ENCODE measurements around the gene FNBP1. TPM values are rescaled to one million over a fixed set of nuclear protein-coding genes. Genes with fewer than 3 reads are reported as not detected.
A peak's percentile ranks its signal among the peaks of the same experiment; 100 is the strongest.
"Not testable (repeated sequence)": the region's sequence is repeated elsewhere in the genome, so short reads cannot be mapped to it uniquely, and the experiment has no call there.

Gene FNBP1
- total RNA-seq, 1 donor from 2014 or later = 21.9 TPM

- Histone ChIP-seq H3K4me1 (ENCODE audit: control insufficient read depth in 3 of 3, insufficient read depth in 3 of 3, low read length in 3 of 3) (peaks cover 0 to 4% (median 3%) of the 10 kb centered on the region in 3 donors), H3K4me3 (ENCODE audit: low read length in 3 of 3) (no peak overlapping the region), H3K27me3 (ENCODE audit: control insufficient read depth in 3 of 3, insufficient read depth in 3 of 3, low read length in 3 of 3) (no peaks in the 10 kb centered on the region), H3K27ac (ENCODE audit: low read depth, low read length) (peak overlapping the region; percentile 19), H3K36me3 (ENCODE audit: control insufficient read depth in 3 of 3, insufficient read depth in 3 of 3, low read length in 3 of 3) (peaks cover 0 to 4% (median 2%) of the 10 kb centered on the region in 3 donors), H3K9ac (ENCODE audit: low read depth in 1 of 3, low read length in 3 of 3) (no peak overlapping the region), H3K9me3 (ENCODE audit: control insufficient read depth in 3 of 3, low read length in 3 of 3) (no peaks in the 10 kb centered on the region)
Measured at GRCh38 chr9:129996161-129996830, 46.7 kb downstream of the FNBP1 start.

GRCh38 chr9:129995409-129996160, 47.4 kb downstream of the FNBP1 start:
- Histone ChIP-seq H3K27me3 (ENCODE audit: control insufficient read depth in 3 of 3, insufficient read depth in 3 of 3, low read length in 3 of 3) (no peaks in the 10 kb centered on the region), H3K4me3 (ENCODE audit: low read length in 3 of 3) (no peak overlapping the region), H3K9ac (ENCODE audit: low read depth in 1 of 3, low read length in 3 of 3) (peak overlapping the region in 1 of 3 donors; percentile 17), H3K27ac (ENCODE audit: low read depth, low read length) (peak overlapping the region; percentile 19), H3K4me1 (ENCODE audit: control insufficient read depth in 3 of 3, insufficient read depth in 3 of 3, low read length in 3 of 3) (peaks cover 0 to 4% (median 3%) of the 10 kb centered on the region in 3 donors), H3K36me3 (ENCODE audit: control insufficient read depth in 3 of 3, insufficient read depth in 3 of 3, low read length in 3 of 3) (peaks cover 0 to 4% (median 2%) of the 10 kb centered on the region in 3 donors), H3K9me3 (ENCODE audit: control insufficient read depth in 3 of 3, low read length in 3 of 3) (no peaks in the 10 kb centered on the region)

- peaks cover 0 to 4% (median 3%) of the 10 kb centered on the region in 3 donors for H3K4me1 ChIP-seq (ENCODE audit: control insufficient read depth in 3 of 3, insufficient read depth in 3 of 3, low read length in 3 of 3)
- H3K36me3 ChIP-seq (ENCODE audit: control insufficient read depth in 3 of 3, insufficient read depth in 3 of 3, low read length in 3 of 3) = peaks cover 0 to 4% (median 2%) of the 10 kb centered on the region in 3 donors
- no peak overlapping the region for H3K27ac ChIP-seq (ENCODE audit: low read depth, low read length)
- no peak overlapping the region for H3K4me3 ChIP-seq (ENCODE audit: low read length in 3 of 3)
- H3K27me3 ChIP-seq (ENCODE audit: control insufficient read depth in 3 of 3, insufficient read depth in 3 of 3, low read length in 3 of 3) = no peaks in the 10 kb centered on the region
- no peak overlapping the region for H3K9ac ChIP-seq (ENCODE audit: low read depth in 1 of 3, low read length in 3 of 3)
- H3K9me3 ChIP-seq (ENCODE audit: control insufficient read depth in 3 of 3, low read length in 3 of 3) = no peaks in the 10 kb centered on the region
Measured at GRCh38 chr9:129994882-129995281, 48.1 kb downstream of the FNBP1 start.

DNA sequence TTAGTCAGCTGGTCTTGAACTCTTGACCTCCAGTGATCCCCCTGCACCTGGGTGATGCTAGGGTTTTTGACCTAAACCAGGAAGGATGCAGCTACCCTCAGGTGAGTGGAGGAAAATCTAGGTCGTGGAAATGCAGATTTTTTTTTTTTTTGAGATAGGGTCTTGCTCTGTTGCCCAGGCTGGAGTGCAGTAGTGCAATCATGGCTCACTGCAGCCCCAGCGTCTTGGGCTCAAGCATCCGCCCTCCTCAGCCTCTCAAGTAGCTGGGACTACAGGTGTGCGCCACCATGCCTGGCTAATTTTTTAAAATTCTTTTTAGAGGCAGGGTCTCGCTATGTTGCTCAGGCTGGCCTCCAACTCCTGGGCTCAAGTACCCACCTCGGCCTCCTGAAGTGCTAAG, 51.9 kb downstream of the FNBP1 start:
- H3K9me3 ChIP-seq (ENCODE audit: control insufficient read depth in 3 of 3, low read length in 3 of 3); H3K4me1 ChIP-seq (ENCODE audit: control insufficient read depth in 3 of 3, insufficient read depth in 3 of 3, low read length in 3 of 3); H3K27me3 ChIP-seq (ENCODE audit: control insufficient read depth in 3 of 3, insufficient read depth in 3 of 3, low read length in 3 of 3); H3K36me3 ChIP-seq (ENCODE audit: control insufficient read depth in 3 of 3, insufficient read depth in 3 of 3, low read length in 3 of 3); H3K4me3 ChIP-seq (ENCODE audit: low read length in 3 of 3); H3K9ac ChIP-seq (ENCODE audit: low read depth in 1 of 3, low read length in 3 of 3); H3K27ac ChIP-seq (ENCODE audit: low read depth, low read length): not testable (repeated sequence)

DNA sequence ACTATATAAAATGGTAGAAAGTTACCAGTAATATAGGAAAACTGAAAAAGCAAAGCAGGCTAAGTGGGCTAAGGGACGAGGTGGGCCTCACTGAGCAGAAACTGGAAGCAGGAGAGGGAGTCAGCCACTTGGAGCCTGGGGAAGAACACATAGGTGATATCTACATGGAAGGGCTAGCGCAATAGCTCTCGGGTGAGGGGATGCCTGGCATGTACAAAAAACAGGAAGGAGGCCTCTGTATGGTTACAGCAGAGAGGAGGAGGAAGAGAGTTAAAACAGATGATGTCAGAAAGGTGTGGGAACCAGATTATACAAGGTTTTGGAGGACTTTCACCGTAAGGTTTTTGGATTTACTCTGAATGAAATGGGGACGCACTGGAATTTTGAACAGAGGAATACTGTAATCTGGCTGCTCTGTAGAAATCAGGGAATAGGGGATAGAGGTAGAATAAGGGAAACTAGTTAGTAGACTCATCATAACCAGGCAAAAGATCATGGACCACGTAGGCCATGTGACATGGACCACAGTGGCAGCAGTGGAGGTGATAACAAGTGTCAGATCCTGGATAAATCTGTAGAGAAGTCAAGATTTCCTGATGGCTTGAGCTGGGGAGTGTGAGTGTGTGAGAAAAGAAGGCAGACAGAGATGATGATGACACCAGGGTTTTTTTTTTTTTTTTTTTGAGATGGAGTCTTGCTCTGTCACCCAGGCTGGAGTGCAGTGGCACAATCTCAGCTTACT, 52.5 kb downstream of the FNBP1 start:
- Histone ChIP-seq H3K4me3 (ENCODE audit: low read length in 3 of 3) (no peak overlapping the region), H3K27me3 (ENCODE audit: control insufficient read depth in 3 of 3, insufficient read depth in 3 of 3, low read length in 3 of 3) (no peaks in the 10 kb centered on the region), H3K9me3 (ENCODE audit: control insufficient read depth in 3 of 3, low read length in 3 of 3) (no peaks in the 10 kb centered on the region), H3K9ac (ENCODE audit: low read depth in 1 of 3, low read length in 3 of 3) (no peak overlapping the region), H3K4me1 (ENCODE audit: control insufficient read depth in 3 of 3, insufficient read depth in 3 of 3, low read length in 3 of 3) (peaks cover 0 to 3% (median 0%) of the 10 kb centered on the region in 3 donors), H3K27ac (ENCODE audit: low read depth, low read length) (no peak overlapping the region), H3K36me3 (ENCODE audit: control insufficient read depth in 3 of 3, insufficient read depth in 3 of 3, low read length in 3 of 3) (peaks cover 0 to 4% (median 2%) of the 10 kb centered on the region in 3 donors)

GRCh38 chr9:129989740-129990139, 53.2 kb downstream of the FNBP1 start:
- Histone ChIP-seq H3K27ac (ENCODE audit: low read depth, low read length) (no peak overlapping the region), H3K9me3 (ENCODE audit: control insufficient read depth in 3 of 3, low read length in 3 of 3) (no peaks in the 10 kb centered on the region), H3K27me3 (ENCODE audit: control insufficient read depth in 3 of 3, insufficient read depth in 3 of 3, low read length in 3 of 3) (no peaks in the 10 kb centered on the region), H3K36me3 (ENCODE audit: control insufficient read depth in 3 of 3, insufficient read depth in 3 of 3, low read length in 3 of 3) (peaks cover 0 to 4% (median 2%) of the 10 kb centered on the region in 3 donors), H3K4me1 (ENCODE audit: control insufficient read depth in 3 of 3, insufficient read depth in 3 of 3, low read length in 3 of 3) (peaks cover 0 to 2% (median 0%) of the 10 kb centered on the region in 3 donors), H3K9ac (ENCODE audit: low read depth in 1 of 3, low read length in 3 of 3) (no peak overlapping the region), H3K4me3 (ENCODE audit: low read length in 3 of 3) (no peak overlapping the region)

DNA sequence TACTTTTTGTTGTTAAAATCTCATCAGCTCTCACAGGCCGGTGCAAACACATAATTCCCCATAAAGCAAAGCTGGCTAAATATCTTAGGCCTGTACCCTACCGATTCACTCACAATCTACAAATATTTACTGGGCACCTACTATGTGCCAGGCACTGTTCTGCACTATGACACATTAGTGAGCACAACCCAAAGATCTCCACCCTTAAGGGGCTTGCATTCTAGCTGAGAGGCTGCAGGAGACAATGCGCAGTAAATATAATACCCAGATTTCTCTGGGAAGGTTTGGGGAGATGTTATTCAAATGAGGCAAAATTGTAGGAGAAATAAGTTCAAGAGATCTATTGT, 53.7 kb downstream of the FNBP1 start:
- Histone ChIP-seq H3K36me3 (ENCODE audit: control insufficient read depth in 3 of 3, insufficient read depth in 3 of 3, low read length in 3 of 3) (peaks cover 0 to 4% (median 2%) of the 10 kb centered on the region in 3 donors), H3K9me3 (ENCODE audit: control insufficient read depth in 3 of 3, low read length in 3 of 3) (no peaks in the 10 kb centered on the region), H3K27ac (ENCODE audit: low read depth, low read length) (no peak overlapping the region), H3K4me1 (ENCODE audit: control insufficient read depth in 3 of 3, insufficient read depth in 3 of 3, low read length in 3 of 3) (peaks cover 0 to 2% (median 0%) of the 10 kb centered on the region in 3 donors), H3K27me3 (ENCODE audit: control insufficient read depth in 3 of 3, insufficient read depth in 3 of 3, low read length in 3 of 3) (no peaks in the 10 kb centered on the region), H3K9ac (ENCODE audit: low read depth in 1 of 3, low read length in 3 of 3) (no peak overlapping the region), H3K4me3 (ENCODE audit: low read length in 3 of 3) (no peak overlapping the region)

DNA sequence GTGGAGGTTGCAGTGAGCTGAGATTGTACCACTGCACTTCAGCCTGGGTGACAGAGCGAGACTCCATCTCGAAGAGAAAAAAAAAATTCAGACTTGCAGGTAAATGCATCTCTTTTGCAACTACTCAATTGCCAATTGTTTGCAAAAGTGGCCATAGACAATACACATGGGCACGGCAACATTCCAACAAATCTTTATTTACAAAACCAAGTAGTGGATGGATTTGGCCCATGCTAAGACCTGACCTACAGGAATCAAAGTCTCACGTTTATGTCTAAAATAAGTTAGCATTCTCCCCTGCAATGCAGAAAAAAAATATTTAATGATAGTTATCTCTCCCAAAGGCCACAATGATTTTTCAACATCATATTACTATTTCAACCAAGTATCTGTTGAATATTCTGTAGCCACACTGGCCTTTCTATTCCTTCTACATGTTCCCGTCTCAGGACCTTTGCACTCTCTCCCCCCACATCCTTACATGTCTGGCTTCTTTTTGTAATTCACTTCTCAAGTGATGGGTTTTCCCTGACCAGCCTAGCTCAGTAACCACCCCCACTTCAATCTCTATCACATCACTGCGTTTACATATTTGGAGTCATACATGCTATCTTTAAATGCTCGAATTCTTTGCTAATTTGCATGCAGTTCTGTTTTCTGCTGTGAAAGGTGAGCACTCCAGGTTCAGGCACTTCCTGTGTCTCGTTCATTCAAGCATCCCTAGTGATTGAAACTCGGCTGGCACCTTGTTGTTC, 54.2 kb downstream of the FNBP1 start:
- H3K4me1 ChIP-seq (ENCODE audit: control insufficient read depth in 3 of 3, insufficient read depth in 3 of 3, low read length in 3 of 3) = peaks cover 0 to 2% (median 0%) of the 10 kb centered on the region in 3 donors
- no peaks in the 10 kb centered on the region for H3K9me3 ChIP-seq (ENCODE audit: control insufficient read depth in 3 of 3, low read length in 3 of 3)
- H3K9ac ChIP-seq (ENCODE audit: low read depth in 1 of 3, low read length in 3 of 3) = no peak overlapping the region
- no peak overlapping the region for H3K4me3 ChIP-seq (ENCODE audit: low read length in 3 of 3)
- no peaks in the 10 kb centered on the region for H3K27me3 ChIP-seq (ENCODE audit: control insufficient read depth in 3 of 3, insufficient read depth in 3 of 3, low read length in 3 of 3)
- no peak overlapping the region for H3K27ac ChIP-seq (ENCODE audit: low read depth, low read length)
- no peaks in the 10 kb centered on the region for H3K36me3 ChIP-seq (ENCODE audit: control insufficient read depth in 3 of 3, insufficient read depth in 3 of 3, low read length in 3 of 3)

GRCh38 chr9:129987941-129988340, 55.0 kb downstream of the FNBP1 start:
- Histone ChIP-seq H3K4me3 (ENCODE audit: low read length in 3 of 3) (no peak overlapping the region), H3K4me1 (ENCODE audit: control insufficient read depth in 3 of 3, insufficient read depth in 3 of 3, low read length in 3 of 3) (peaks cover 0 to 2% (median 0%) of the 10 kb centered on the region in 3 donors), H3K27me3 (ENCODE audit: control insufficient read depth in 3 of 3, insufficient read depth in 3 of 3, low read length in 3 of 3) (no peaks in the 10 kb centered on the region), H3K9me3 (ENCODE audit: control insufficient read depth in 3 of 3, low read length in 3 of 3) (no peaks in the 10 kb centered on the region), H3K36me3 (ENCODE audit: control insufficient read depth in 3 of 3, insufficient read depth in 3 of 3, low read length in 3 of 3) (no peaks in the 10 kb centered on the region), H3K9ac (ENCODE audit: low read depth in 1 of 3, low read length in 3 of 3) (no peak overlapping the region), H3K27ac (ENCODE audit: low read depth, low read length) (no peak overlapping the region)
